Measurements from ENCODE around the gene BNIP3. TPM values are rescaled to one million over a fixed set of nuclear protein-coding genes. Genes with fewer than 3 reads are reported as not detected.
A peak's percentile ranks its signal among the peaks of the same experiment; 100 is the strongest.

Gene BNIP3
- total RNA-seq, 1 donor from 2014 or later: 88.9 TPM

GRCh38 chr10:131973160-131973951 lies 8.4 kb downstream of the BNIP3 start:
- H3K27me3 Mint-ChIP-seq (ENCODE audit: low read depth): no peaks in the 10 kb centered on the region
- DNase-seq (ENCODE audit: low spot score): no peak
- no peak overlapping the region for H3K27ac Mint-ChIP-seq (ENCODE audit: unreplicated experiment)
- H3K4me3 Mint-ChIP-seq (ENCODE audit: unreplicated experiment): no peak overlapping the region
- no peaks in the 10 kb centered on the region for H3K9me3 Mint-ChIP-seq (ENCODE audit: low read depth)
- peaks cover 49% of the 10 kb centered on the region for H3K4me1 Mint-ChIP-seq (ENCODE audit: low read depth)
- H3K36me3 Mint-ChIP-seq (ENCODE audit: low read depth): peaks cover 19% of the 10 kb centered on the region
- TF ChIP-seq CTCF (IDR thresholded peaks at IDR 0.05): no peak

- H3K4me1 Mint-ChIP-seq (ENCODE audit: low read depth): peaks cover 41% of the 10 kb centered on the region
Observed at GRCh38 chr10:131972474-131973071, 9.2 kb downstream of the BNIP3 start.

GRCh38 chr10:131971591-131971990 lies 10.1 kb downstream of the BNIP3 start:
- no peak for DNase-seq (ENCODE audit: low spot score)
- no peak overlapping the region for H3K27ac Mint-ChIP-seq (ENCODE audit: unreplicated experiment)
- no peak overlapping the region for H3K4me3 Mint-ChIP-seq (ENCODE audit: unreplicated experiment)
- H3K27me3 Mint-ChIP-seq (ENCODE audit: low read depth): no peaks in the 10 kb centered on the region
- no peaks in the 10 kb centered on the region for H3K9me3 Mint-ChIP-seq (ENCODE audit: low read depth)
- TF ChIP-seq CTCF (IDR thresholded peaks at IDR 0.05): no peak
- peaks cover 21% of the 10 kb centered on the region for H3K36me3 Mint-ChIP-seq (ENCODE audit: low read depth)
- peaks cover 33% of the 10 kb centered on the region for H3K4me1 Mint-ChIP-seq (ENCODE audit: low read depth)

More at GRCh38 chr10:131972474-131973071, 9.2 kb downstream of the BNIP3 start:
- TF ChIP-seq CTCF (IDR thresholded peaks at IDR 0.05): no peak
- H3K4me3 Mint-ChIP-seq (ENCODE audit: unreplicated experiment): peak overlapping the region; percentile 31
- no peak overlapping the region for H3K27ac Mint-ChIP-seq (ENCODE audit: unreplicated experiment)
- no peaks in the 10 kb centered on the region for H3K27me3 Mint-ChIP-seq (ENCODE audit: low read depth)
- no peak for DNase-seq (ENCODE audit: low spot score)
- no peaks in the 10 kb centered on the region for H3K9me3 Mint-ChIP-seq (ENCODE audit: low read depth)
- peaks cover 20% of the 10 kb centered on the region for H3K36me3 Mint-ChIP-seq (ENCODE audit: low read depth)

GRCh38 chr10:131970946-131971345 lies 10.8 kb downstream of the BNIP3 start:
- H3K27ac Mint-ChIP-seq (ENCODE audit: unreplicated experiment): no peak overlapping the region
- no peak for TF ChIP-seq CTCF (IDR thresholded peaks at IDR 0.05)
- no peaks in the 10 kb centered on the region for H3K27me3 Mint-ChIP-seq (ENCODE audit: low read depth)
- H3K9me3 Mint-ChIP-seq (ENCODE audit: low read depth): no peaks in the 10 kb centered on the region
- no peak for DNase-seq (ENCODE audit: low spot score)
- H3K4me1 Mint-ChIP-seq (ENCODE audit: low read depth): peaks cover 27% of the 10 kb centered on the region
- peaks cover 21% of the 10 kb centered on the region for H3K36me3 Mint-ChIP-seq (ENCODE audit: low read depth)
- no peak overlapping the region for H3K4me3 Mint-ChIP-seq (ENCODE audit: unreplicated experiment)

- peaks cover 24% of the 10 kb centered on the region for H3K36me3 Mint-ChIP-seq (ENCODE audit: low read depth)
- no peaks in the 10 kb centered on the region for H3K27me3 Mint-ChIP-seq (ENCODE audit: low read depth)
- no peak for DNase-seq (ENCODE audit: low spot score)
- no peak overlapping the region for H3K27ac Mint-ChIP-seq (ENCODE audit: unreplicated experiment)
- no peak overlapping the region for H3K4me3 Mint-ChIP-seq (ENCODE audit: unreplicated experiment)
- TF ChIP-seq CTCF (IDR thresholded peaks at IDR 0.05): no peak
- no peaks in the 10 kb centered on the region for H3K9me3 Mint-ChIP-seq (ENCODE audit: low read depth)
- H3K4me1 Mint-ChIP-seq (ENCODE audit: low read depth): peaks cover 16% of the 10 kb centered on the region
Observed at GRCh38 chr10:131968949-131969348, 12.8 kb downstream of the BNIP3 start.
